Ramos (cell line): ENCODE measurements around the gene CNTD1.

Experiments
- in situ Hi-C: fragments of 300-500 bp; cut with MboI; formaldehyde crosslinking; loops from one replicate; pipeline ENCODE4 v1.14.3; 2022; ENCODE audit warnings: low sequenced_read_pairs; ENCODE audit not compliant: unreplicated experiment

Gene CNTD1

DNA sequence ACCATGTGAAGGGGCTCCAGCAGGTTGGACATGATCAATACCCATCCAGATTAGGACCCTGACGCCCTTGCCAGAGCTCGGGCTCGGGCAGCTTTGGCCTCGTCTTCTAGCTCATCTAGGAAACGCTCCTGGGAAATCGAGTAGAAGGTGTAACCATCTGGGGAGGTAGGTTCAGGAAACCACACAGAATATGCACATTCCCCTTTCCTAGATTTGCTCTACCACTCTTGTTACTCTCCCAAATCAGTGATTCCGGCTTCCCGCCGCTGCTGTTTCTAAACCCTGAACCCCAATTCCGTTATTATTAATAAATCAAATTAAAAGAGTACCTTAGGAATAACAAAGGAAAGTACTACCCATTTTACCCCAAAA, 664 bp upstream of the CNTD1 start:
- in situ Hi-C loops: no loop called here

DNA sequence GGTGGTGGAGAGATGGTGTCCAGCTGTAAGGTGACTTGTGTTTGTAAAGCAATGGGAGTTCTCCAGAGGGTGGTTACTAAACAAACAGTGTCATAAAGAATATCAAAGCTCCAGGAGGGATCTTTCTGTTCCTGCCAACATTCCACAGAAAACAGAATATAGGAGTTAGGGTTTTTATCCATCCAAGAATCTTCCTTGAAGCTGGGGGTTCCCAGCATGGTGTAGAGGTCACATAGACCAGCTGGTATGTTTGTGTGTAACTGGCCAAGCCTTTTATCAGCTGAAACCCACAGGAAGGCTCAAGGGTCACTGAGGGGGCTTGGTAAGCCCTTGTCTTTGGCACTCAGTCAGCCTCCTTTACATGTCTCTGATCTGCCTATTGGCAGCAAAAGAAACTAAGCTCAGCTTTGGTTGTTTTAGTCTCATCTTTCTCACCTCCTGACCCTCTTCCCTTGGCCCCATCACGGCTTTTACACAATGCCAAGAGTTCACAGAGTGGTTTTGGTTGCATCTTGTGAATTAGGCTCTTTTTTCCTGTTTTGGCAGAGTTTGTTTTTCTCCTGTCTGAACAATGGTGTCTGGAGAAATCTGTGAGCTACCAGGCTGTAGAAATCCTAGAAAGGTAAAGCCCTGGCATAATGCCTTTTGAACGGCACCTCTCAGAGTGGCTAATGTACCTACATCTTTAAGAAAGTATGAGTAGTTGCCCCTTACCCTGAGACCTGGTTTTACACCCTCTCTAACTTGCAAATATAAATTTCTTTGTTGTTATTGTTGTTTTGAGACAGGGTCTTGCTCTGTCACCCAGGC, 4.6 kb downstream of the CNTD1 start:
- in situ Hi-C loops: no loop called here

DNA sequence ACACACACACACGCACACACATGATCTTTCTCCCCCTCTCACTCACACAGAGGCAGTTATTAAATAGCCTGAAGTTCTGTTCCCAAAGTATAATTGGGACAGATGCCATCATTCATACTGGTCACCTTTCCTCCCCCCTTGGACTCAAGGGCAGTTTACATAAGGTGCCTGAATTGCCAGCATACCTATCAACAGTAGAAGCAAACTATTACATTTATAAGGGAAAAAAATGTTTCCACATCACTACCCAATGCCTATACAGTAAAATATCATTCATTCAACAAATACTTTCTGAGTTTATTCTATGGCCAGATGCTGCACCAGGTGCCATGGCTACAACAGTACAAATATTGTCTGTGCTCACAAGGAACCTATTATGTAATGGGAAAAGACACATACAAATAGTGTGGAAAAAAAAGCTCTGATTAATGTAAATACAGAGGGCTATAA, 6.3 kb downstream of the CNTD1 start:
- in situ Hi-C loops: no loop called here

DNA sequence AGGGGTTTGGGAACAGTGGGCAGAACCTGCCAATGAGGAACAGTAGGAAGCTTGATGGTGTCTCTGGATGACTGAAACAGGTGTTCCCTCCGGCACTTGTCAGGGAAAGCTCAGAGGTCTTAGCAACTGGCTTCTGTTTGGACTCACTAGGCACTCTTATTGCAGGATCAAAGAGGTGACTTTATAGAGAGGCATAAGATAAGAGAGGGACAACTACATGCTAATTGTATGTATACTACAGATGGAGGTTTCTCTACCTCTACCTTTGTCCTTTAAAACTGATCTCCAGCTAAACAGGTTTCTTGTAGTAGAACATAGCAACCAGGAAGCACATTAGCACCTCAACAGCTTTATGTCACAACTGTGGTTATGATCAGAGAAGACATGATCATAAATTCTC, 7.6 kb downstream of the CNTD1 start:
- in situ Hi-C loops: no loop called here

DNA sequence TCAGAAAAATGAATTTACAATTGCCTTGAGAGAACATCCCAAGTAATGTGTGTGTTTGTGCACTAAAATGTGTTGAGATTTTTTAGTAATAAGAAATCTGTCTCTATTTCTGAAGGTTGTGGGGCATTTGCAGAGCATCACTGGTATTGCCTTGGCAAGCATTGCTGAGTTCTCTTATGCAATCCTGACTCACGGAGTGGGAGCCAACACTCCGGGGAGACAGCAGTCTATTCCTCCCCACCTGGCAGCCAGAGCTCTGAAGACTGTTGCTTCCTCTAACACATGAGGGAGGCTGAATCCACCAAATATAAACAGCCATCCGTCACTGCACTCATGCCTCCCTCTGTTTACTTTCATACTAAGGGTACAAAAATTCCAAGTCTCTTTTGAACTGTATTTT, 10.6 kb downstream of the CNTD1 start:
- in situ Hi-C loops: no loop called here

DNA sequence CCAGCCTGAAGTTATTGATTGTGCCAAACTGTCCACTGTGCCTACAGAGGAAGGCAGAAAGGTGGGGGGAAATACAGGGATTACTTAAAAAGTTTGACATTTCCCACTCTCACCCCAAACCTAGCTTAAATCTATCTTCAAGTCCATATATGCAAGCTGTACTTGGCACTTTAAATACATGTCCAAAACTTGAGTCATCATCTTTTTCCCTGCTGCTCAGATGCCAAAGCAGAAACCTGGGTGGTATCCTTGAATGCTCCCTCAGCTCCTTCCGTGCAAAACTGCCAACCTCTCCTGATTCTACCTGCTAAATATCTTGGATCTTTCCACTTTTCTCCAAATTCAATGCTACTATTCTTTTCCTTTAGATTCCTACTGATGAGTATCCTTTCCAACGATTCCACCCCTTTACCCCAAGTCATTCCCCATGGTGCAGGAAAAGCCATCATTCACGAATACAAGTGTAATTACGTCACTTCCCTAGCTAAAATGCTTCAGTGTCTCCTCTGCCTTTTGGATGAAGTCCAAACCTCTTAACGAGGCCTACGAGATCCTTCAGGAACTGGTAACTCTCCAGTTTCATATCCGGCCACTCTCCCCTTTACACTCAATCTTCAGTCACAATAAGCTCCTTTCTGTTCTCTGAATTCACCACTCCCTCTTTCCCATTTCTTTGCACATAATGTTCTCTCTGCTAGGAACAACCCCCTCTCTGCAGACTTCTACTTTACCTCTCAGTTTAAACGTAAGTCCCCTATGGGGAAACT, 16.2 kb downstream of the CNTD1 start:
- in situ Hi-C loops: no loop called here

DNA sequence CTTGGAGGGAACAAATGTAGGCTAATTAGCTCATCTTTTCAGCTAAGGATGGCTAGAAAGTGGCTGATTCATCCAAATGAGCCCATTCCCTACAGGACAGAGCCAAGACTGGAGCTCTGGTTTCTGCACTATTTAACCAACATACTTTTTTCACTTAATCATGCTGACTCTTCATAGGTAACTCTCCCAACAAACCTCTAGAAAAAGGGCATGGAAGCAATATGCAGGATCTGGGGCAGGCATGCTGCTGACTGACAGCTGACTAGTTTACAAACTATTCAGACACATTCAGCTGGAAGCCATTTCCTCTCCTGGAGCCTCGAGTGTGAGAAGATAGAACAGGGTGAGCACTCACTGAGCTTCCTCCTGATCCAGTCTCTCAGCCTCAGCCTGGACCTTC, 19.2 kb downstream of the CNTD1 start:
- in situ Hi-C loops: no loop called here

DNA sequence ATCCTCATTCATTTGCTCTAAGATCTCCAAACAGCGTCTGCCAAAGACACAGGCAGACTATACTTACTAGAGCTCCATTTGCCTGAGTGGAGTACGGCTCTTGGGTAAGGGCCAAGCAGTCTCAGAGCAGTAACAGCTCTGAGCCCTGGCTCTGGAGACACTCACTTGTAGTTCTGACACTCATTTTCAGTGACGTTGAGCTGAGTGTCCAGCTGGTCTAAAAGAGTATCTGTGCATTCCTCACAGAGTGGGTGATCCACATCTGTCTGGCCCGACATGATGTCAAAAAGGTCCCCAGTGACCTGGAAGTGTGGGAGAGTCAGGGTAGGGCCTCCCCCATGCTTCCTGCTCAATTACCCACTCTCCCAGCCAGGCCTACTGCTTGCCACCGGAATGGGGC, 19.7 kb downstream of the CNTD1 start:
- in situ Hi-C loops: no loop called here

DNA sequence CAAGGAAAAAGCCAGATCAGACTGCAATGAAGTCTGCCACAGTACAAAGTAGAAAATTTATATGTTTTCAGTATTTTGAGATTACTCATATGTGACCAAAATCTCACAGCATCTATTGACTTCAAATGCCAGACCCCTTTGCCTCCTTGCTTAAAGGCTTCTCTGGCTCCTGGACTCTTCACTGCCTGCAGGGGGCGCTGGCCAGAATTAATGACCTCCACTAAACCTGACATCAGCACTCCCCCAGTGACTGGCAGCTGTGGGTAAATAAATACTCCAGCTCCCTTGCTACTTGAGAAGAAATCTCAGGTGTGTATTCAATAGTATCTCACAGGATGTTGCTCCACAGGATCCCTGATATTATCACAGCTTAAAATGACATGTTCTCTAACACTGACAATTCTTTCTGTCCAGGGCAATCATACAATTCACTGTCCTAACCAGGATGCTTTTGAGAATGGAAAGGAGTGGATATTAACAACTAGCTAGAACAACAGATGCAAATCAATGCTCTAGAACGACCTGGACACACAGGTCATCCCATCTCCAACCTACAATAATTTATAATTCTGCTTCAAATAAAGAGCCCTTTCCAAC, 21.4 kb downstream of the CNTD1 start:
- in situ Hi-C loops: no loop called here

DNA sequence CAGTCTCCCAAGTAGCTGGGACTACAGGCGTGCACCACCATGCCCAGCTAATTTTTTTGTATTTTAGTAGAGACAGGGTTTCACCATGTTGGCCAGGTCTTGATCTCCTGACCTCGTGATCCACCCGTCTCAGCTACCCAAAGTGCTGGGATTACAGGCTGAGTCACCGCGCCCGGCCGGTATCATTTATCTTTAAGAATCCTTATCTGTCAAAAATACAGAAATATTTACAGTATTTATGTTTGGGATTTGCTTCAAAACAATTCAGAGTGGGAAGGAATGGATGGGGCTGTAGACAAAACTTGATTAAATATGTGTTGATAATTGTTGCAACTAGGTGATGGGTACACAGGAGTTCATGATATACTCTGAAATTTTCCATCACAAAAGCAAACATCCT, 22.5 kb downstream of the CNTD1 start:
- in situ Hi-C loops: no loop called here

DNA sequence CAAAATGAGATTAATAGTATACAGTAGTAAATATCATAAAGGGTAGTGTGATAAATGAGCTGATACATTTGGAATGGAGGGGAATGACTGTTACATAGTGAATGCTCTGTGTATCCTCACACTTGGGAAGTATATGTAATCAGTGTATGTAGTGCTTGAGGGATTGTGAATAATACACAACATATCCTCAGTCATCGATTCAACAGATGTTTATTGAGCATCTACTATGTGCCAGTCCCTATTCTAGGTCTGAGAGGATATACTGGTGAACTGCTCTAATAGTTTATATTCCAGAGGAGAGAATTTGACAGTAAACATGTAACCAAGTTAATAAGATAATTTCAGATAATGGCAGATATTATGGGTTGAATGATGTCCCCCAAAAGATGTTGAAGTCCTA, 28.8 kb downstream of the CNTD1 start:
- in situ Hi-C loops: loop anchor here (25.0 kb wide), 1 partner anchor 535 kb away; no protein-coding TSS in a partner anchor

DNA sequence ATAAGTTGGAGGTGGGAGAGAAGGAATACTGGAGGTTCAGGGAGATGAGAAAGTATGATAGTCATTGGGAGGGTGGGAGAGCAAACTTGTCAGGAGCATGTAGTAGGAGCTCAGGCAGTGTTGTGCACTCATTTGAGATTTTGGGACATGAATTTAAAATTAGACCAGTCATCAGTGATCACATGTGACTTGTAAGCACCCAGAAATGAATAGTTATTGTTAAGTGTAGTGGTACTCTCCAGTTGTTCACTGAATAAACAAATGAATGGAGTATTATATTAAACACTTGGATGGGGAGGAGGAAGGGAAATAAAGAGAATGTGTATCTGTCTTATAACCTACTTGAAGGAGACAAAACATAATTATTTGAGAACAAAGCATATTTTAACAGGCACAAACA, 32.3 kb downstream of the CNTD1 start:
- in situ Hi-C loops: loop anchor here (10.0 to 25.0 kb wide), 2 partner anchors 104 to 531 kb away; no protein-coding TSS in a partner anchor

DNA sequence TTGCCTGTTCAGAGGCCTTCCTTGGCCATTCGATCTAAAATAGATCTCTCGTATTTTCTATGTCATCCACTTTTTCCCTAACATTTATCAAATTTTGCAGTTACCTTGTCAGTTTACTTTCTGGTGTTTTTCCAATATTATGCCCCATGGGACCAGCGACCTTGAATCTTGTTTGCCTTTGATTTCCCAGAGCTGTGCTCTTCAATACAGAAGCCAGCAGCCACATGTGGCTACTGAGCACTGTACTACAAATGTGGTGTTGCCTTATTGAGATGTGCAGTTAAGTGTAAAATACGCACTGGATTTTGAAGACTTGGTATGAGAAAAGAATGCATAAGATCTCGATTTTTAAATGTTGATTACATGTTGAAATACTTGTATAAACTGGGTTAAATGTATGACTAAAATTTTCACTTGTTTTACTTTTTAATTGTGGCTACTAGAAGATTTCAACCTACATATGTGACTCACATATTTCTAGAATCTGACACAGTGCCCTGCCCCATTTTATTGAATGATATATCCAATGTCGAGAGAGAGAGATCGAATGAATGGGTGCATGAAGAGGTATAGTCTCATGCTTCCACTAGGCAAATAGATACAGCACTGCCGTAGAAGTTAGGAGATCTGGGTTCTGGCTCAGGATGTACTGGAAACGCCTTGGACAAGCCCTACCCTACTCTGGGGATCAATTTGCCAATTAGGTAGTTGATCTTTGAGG, 33.7 kb downstream of the CNTD1 start:
- in situ Hi-C loops: loop anchor here (10.0 to 25.0 kb wide), 2 partner anchors 102 to 530 kb away; no protein-coding TSS in a partner anchor

DNA sequence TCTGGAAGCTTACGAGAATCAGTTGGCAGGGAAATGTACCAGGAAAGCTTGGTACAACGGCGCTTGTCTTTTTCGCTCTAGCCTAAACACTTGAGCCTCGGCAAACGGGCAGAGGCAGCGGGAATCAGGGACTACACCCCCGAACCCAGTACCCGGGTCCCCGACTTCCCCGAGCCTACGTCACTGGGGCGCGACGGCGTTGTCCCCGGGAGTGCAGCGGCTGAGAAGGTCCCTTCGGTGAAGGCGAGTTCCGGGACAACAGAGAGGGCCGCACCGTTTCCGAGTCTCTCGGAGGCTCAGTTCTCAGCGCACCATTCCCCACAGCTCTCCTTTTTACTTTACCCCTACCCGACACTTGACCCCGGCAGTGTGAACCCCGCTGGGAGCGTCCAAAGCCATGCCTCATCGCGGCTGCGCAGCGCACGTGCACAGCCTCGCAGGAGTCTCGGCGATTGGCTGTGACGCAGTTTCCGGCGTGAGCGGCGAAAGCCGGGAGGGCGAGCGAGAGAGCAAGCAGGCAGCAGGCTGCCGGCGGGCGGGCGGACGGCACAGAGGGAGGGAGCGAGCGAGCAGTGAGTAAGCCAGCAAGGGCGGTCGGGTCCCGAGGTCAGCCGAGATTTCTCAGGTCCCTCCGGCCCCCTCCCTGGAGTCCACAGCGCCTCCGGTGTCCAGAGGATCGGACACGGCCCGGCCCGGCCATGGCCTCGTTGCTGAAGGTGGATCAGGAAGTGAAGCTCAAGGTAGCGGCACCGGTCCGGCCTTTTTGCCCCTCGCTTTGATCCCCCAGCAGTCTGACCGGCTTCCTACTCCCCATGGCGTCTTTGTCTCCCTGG, 34.5 kb downstream of the CNTD1 start, which contains the start of gene PSME3:
Gene PSME3, plus strand, starts transcription at position 464 of the 833 bp plus-strand sequence. Its CDS starts 235 bp downstream, at position 699.
- in situ Hi-C loops: loop anchor here (10.0 to 25.0 kb wide), 2 partner anchors 102 to 529 kb away; no protein-coding TSS in a partner anchor

DNA sequence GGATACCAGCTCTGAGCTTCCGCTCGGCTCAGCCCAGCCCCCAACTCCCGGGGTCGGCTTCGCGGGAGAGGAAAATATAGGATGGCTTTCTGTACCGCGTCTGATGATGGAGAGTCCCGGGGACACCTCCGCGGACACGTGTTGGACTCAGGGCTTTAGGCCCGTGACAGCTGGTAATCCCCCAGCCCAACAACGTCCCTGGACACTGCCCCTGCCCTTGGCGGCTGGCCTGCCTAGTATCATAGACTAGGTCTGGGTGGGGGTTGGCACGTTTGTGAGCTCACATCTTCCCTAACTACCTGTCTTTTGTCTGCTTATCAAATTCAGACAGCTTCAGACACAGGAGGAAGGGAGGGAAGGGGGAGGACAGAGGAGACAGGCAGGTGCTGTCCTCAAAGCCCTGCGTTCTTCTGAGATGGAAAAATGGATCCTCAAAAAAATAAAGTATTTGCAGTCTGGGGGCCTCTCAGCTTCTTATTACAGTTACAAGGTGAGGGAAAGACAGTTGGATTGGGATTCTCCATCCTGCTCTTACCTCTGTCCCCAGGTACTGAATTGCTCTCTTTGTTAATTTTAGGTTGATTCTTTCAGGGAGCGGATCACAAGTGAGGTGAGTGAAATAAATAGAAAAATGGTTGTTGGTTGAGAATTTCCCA, 35.2 kb downstream of the CNTD1 start:
- in situ Hi-C loops: loop anchor here (10.0 to 25.0 kb wide), 2 partner anchors 101 to 528 kb away; no protein-coding TSS in a partner anchor

DNA sequence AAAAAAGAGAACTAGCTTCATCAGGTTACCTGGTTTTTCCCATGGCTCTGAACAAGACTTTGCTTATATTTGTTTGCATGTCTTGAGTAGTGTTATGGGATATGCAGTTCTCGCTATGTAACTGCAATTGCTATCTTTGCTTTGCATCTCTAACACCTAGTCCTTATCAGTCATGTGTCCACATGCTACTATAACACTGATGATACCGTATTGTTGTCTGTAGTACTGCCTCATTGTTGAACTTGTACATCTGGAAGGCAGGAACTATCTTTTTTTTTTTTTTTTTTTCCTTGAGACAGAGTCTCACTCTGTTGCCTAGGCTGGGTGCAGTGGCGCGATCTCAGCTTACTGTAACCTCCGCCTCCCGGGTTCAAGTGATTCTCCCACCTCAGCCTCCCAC, 37.1 kb downstream of the CNTD1 start:
- in situ Hi-C loops: loop anchor here (10.0 to 25.0 kb wide), 2 partner anchors 99 to 527 kb away; no protein-coding TSS in a partner anchor

DNA sequence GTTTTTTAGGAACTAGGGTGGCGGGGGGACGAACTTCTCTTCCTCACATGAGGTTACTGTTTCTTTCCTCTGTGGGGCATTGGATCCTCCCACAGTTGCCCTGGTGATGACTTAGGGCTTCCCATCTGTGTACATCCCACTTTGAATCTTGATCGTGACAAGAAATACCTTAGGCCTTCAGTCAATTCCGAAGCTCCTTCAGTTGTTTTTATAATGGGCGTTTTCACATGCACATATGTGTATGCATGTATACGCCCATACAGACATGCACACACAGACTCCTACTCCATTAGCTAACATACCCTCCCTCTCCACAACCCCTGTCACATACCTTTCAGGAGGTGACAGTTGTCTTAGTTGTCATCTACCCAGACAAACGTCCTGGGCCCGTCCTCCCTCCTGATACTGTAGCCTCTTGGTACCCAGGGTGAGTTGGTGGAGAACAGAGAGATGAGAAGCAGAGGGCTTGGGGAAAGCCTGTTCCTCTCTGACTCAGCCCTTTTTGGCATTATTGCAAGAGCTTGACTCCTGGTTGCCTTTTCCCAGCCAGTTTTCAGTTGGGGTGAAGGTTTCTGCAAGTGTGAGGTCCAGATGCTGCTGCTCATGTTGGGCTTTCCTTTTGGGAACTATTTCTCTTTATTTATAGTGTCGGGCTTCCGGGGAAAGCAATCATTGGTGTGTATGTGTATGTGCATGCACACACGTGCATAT, 43.5 kb downstream of the CNTD1 start:
- in situ Hi-C loops: loop anchor here (25.0 kb wide), 1 partner anchor 520 kb away; no protein-coding TSS in a partner anchor
